A549 (cell line): ENCODE results near the gene VSIR. TPM values are rescaled to one million over a fixed set of nuclear protein-coding genes. Genes with fewer than 3 reads are reported as not detected.

Experiments
- ATAC-seq, 2 experiments: fragments of 200-7000 bp in 1 of 2; fragments of >200 bp in 1 of 2; cut with Nextera tagmentation in 1 of 2; cut with Tn5 transposase in 1 of 2; 3 replicates each; pipeline versions ENCODE4 v1.8.0 to v1.9.1; 2018 to 2020; ENCODE audit warnings: mild to moderate bottlenecking in 1 of 2, moderate library complexity in 1 of 2
- CTCF ChIA-PET: fragments of 300-600 bp; sonication (Branson Sonifier 250); formaldehyde crosslinking; extraction: SDS; loops from one replicate; lab custom pipeline; 2021; ENCODE audit warnings: antibody characterized with exemption, inconsistent platforms; lab: Yijun Ruan, JAX
- POLR2A ChIA-PET: fragments of 350-600 bp; formaldehyde crosslinking; extraction: SDS; loops from one replicate; lab custom pipeline; 2021; ENCODE audit warnings: antibody characterized with exemption, inconsistent platforms; lab: Yijun Ruan, JAX
- DNase-seq, 2 experiments: peaks; one replicate each; pipeline versions ENCODE4 v3.0.0 to v3.0.0-alpha.2; 2011 to 2016; ENCODE audit warnings: low read depth in 1 of 2, low spot score in 1 of 2
- FAIRE-seq: peaks from 2 replicates; lab custom pipeline; 2011; peaks lifted over from hg19 to GRCh38; lab: Jason Lieb, UNC
- H3K27ac ChIP-seq, 2 experiments: fragments of >200 bp; sonication (Bioruptor Twin); formaldehyde crosslinking; 3 replicates each; pipeline ENCODE4 v1.5.1; 2016 to 2017
- H3K4me1 ChIP-seq: fragments of >200 bp; sonication (Bioruptor Twin); formaldehyde crosslinking; 3 replicates; pipeline ENCODE4 v1.6.1; 2016
- H3K4me2 ChIP-seq: fragments of >200 bp; sonication (Bioruptor Twin); formaldehyde crosslinking; 3 replicates; pipeline ENCODE4 v1.6.1; 2016
- H3K4me3 ChIP-seq: fragments of >200 bp; sonication (Bioruptor Twin); formaldehyde crosslinking; 3 replicates; pipeline ENCODE4 v1.5.1; 2016
- H3K9me3 ChIP-seq: fragments of >200 bp; sonication (Bioruptor Twin); formaldehyde crosslinking; 3 replicates; pipeline ENCODE4 v1.6.1; 2016
- ATOH8 ChIP-seq: fragments of 250-450 bp; sonication (Bioruptor Pico); IDR thresholded peaks from 2 replicates; pipeline ENCODE4 v1.5.0; 2020; ENCODE audit warnings: low read depth, mild to moderate bottlenecking, moderate library complexity
- BHLHE40 ChIP-seq: IDR thresholded peaks from 2 replicates; pipeline ENCODE4 v1.6.1; 2012; ENCODE audit warnings: low read depth, low read length, inconsistent platforms
- E2F6 ChIP-seq: IDR thresholded peaks from 2 replicates; pipeline ENCODE4 v1.6.1; 2012; ENCODE audit warnings: low read depth, borderline replicate concordance
- FOSB ChIP-seq: fragments of 250-450 bp; sonication (Bioruptor Pico); IDR thresholded peaks from 2 replicates; pipeline ENCODE4 v1.5.0; 2020; ENCODE audit warnings: mild to moderate bottlenecking, moderate library complexity
- FOXS1 ChIP-seq: fragments of 250-450 bp; sonication (Bioruptor Pico); IDR thresholded peaks from 2 replicates; pipeline ENCODE4 v1.5.0; 2020; ENCODE audit warnings: mild to moderate bottlenecking, moderate library complexity
- HES2 ChIP-seq: fragments of >200 bp; sonication (Bioruptor Twin); formaldehyde crosslinking; IDR thresholded peaks from 2 replicates; pipeline ENCODE4 v1.6.1; 2016
- HOXB5 ChIP-seq: fragments of 250-450 bp; sonication (Bioruptor Pico); IDR thresholded peaks from 2 replicates; pipeline ENCODE4 v1.5.0; 2020; ENCODE audit warnings: mild to moderate bottlenecking, moderate library complexity
- KDM1A ChIP-seq: fragments of 200-600 bp; sonication (generic); IDR thresholded peaks from 2 replicates; pipeline ENCODE4 v1.6.1; 2016; ENCODE audit warnings: low read depth, mild to moderate bottlenecking
- MAFK ChIP-seq: fragments of 450-650 bp; IDR thresholded peaks from 2 replicates; pipeline ENCODE4 v1.6.1; 2014; ENCODE audit not compliant: partially characterized antibody
- MAX ChIP-seq: IDR thresholded peaks from 2 replicates; pipeline ENCODE4 v1.6.1; 2012
- MYC ChIP-seq: IDR thresholded peaks from 2 replicates; pipeline ENCODE4 v1.6.1; 2012; ENCODE audit warnings: mild to moderate bottlenecking, inconsistent platforms, low read length, improper control_type of control experiment, borderline replicate concordance
- NPAS2 ChIP-seq: fragments of 250-450 bp; sonication (Bioruptor Pico); IDR thresholded peaks from 2 replicates; pipeline ENCODE4 v1.8.0; 2022; ENCODE audit warnings: mild to moderate bottlenecking, moderate library complexity, borderline replicate concordance
- NR3C1 ChIP-seq: fragments of >200 bp; sonication (Bioruptor Twin); formaldehyde crosslinking; IDR thresholded peaks from 3 replicates; pipeline ENCODE4 v1.6.1; 2017
- POLR2A ChIP-seq: IDR thresholded peaks from 2 replicates; pipeline ENCODE4 v1.6.1; 2012; ENCODE audit warnings: mild to moderate bottlenecking, low read length
- POLR2AphosphoS2 ChIP-seq: conservative IDR thresholded peaks from 2 replicates; pipeline ENCODE4 v1.6.1; 2012; ENCODE audit warnings: low read length, improper control_type of control experiment, inconsistent platforms
- RAD21 ChIP-seq, 2 experiments: fragments of >200 bp in 1 of 2; sonication (Bioruptor Twin) in 1 of 2; formaldehyde crosslinking in 1 of 2; IDR thresholded peaks in 1 of 2; conservative IDR thresholded peaks in 1 of 2; 2 replicates in 1 of 2; 3 replicates in 1 of 2; pipeline ENCODE4 v1.6.1; 2012 to 2018; ENCODE audit warnings: inconsistent platforms in 1 of 2
- RARB ChIP-seq: fragments of 250-450 bp; sonication (Bioruptor Pico); IDR thresholded peaks from 2 replicates; pipeline ENCODE4 v1.8.0; 2021; ENCODE audit warnings: mild to moderate bottlenecking, moderate library complexity
- RNF2 ChIP-seq: fragments of 200-600 bp; sonication (generic); IDR thresholded peaks from 2 replicates; pipeline ENCODE4 v1.6.1; 2016; ENCODE audit warnings: low read depth, mild to moderate bottlenecking, antibody characterized with exemption, moderate library complexity, borderline replicate concordance
- SREBF2 ChIP-seq: fragments of 450-650 bp; IDR thresholded peaks from 2 replicates; pipeline ENCODE4 v1.6.1; 2014; ENCODE audit warnings: mild to moderate bottlenecking, moderate library complexity
- TFCP2L1 ChIP-seq: fragments of 250-450 bp; sonication (Bioruptor Pico); IDR thresholded peaks from 2 replicates; pipeline ENCODE4 v1.5.0; 2021; ENCODE audit warnings: mild to moderate bottlenecking
- ZSCAN20 ChIP-seq: fragments of 250-450 bp; sonication (Bioruptor Pico); IDR thresholded peaks from 2 replicates; pipeline ENCODE4 v1.8.0; 2022; ENCODE audit warnings: mild to moderate bottlenecking, moderate library complexity
- WGBS: methylation state at CpG from one replicate; pipeline ENCODE4 v1.1.6; 2017; ENCODE audit errors: missing lambda C conversion rate; 5-methylcytosine and 5-hydroxymethylcytosine counted together
- polyA plus RNA-seq, 4 experiments: library from polyadenylated mRNA; depleted of rRNA in 3 of 4; stranded (reverse); fragments of >200 nt; fragmentation: RNase III in 1 of 4; extraction: RNeasy Plus Mini Kit Qiagen cat#74134 plus additional on column Dnase treatment in 1 of 4; gene quantifications; 2 replicates in 3 of 4; 3 replicates in 1 of 4; pipeline ENCODE4 v1.2.3, GENCODE V29; 2011 to 2017

The VSIR gene
- polyA plus RNA-seq, 2 of the 4 experiments (the other 2 are of a cell fraction), result 15.5 to 18.5 TPM

GRCh38 chr10:71737001-71737833 lies 36.1 kb downstream of the VSIR start:
- CTCF ChIA-PET, result interaction anchor here (0.9 to 1.6 kb wide), 3 partner anchors 12 to 353 kb away, joined by 3 to 5 read pairs (median 4); partner anchors contain the start of gene VSIR
- 0 out of 6 replicates have a peak overlapping the region, but pooled peaks of 1 of the 2 experiments have one; percentile 9 for H3K27ac ChIP-seq
- no peak for FAIRE-seq
- DNase-seq, result no peak
- POLR2A ChIA-PET, result no interaction called here
- no peak for ATAC-seq
- no peak overlapping the region for H3K4me3 ChIP-seq
- H3K4me1 ChIP-seq, result no peaks in the 10 kb centered on the region
- TF ChIP-seq FOXS1 (CRISPR knock-in tag) (no peak), TFCP2L1 (no peak), ZSCAN20 (CRISPR knock-in tag) (no peak), POLR2A (no peak), SREBF2 (no peak), HES2 (no peak), ATOH8 (no peak)
- no peak overlapping the region for H3K4me2 ChIP-seq
- WGBS, result 87% methylated on average over 12 of the region's 12 CpGs
- no peaks in the 10 kb centered on the region for H3K9me3 ChIP-seq

- ATAC-seq (no peak), DNase-seq (no peak), FAIRE-seq (no peak)
- TF ChIP-seq NPAS2 (CRISPR knock-in tag) (no peak), FOSB (CRISPR knock-in tag) (no peak), MAX (no peak), E2F6 (no peak), RNF2 (no peak), MYC (no peak), RARB (CRISPR knock-in tag) (no peak), KDM1A (no peak), ATOH8 (no peak), MAFK (no peak), RAD21 (conservative IDR thresholded peaks at IDR 0.05 in 1 of 2, IDR thresholded peaks at IDR 0.05 in 1 of 2) (no peak), POLR2AphosphoS2 (no peak), BHLHE40 (no peak), NR3C1 (no peak), HOXB5 (CRISPR knock-in tag) (no peak)
- Histone ChIP-seq H3K4me1 (no peaks in the 10 kb centered on the region), H3K4me2 (no peak overlapping the region), H3K4me3 (no peak overlapping the region), H3K9me3 (no peaks in the 10 kb centered on the region), H3K27ac (0 out of 6 replicates have a peak overlapping the region, but pooled peaks of 1 of the 2 experiments have one; percentile 28)
- 86% methylated on average over 2 of the region's 2 CpGs for WGBS
- ChIA-PET CTCF (interaction anchor here (0.9 to 1.6 kb wide), 2 partner anchors 11 to 37 kb away, joined by 3 to 5 read pairs; partner anchors contain the start of gene VSIR), POLR2A (no interaction called here)
Observed at GRCh38 chr10:71736570-71736952, 36.8 kb downstream of the VSIR start.
